Activated CD8-positive, alpha-beta memory T cell treated with anti-CD3 and anti-CD28 coated beads for 48 hours (primary cell): ENCODE data around the gene MRPL17.
"Not testable (repeated sequence)": the region's sequence is repeated elsewhere in the genome, so short reads cannot be mapped to it uniquely, and the experiment has no call there.

ENCODE experiments used
- DNase-seq, 3 experiments: peaks; one replicate each; pipeline ENCODE4 v3.0.0-alpha.2; 2020; ENCODE audit warnings: low read depth in 2 of 3, low spot score in 2 of 3

MRPL17 gene

GRCh38 chr11:6684068-6684467, 928 bp upstream of the MRPL17 start:
- DNase-seq = not testable (repeated sequence)

GRCh38 chr11:6682591-6682935, 577 bp downstream of the MRPL17 start:
- DNase-seq = no peak

GRCh38 chr11:6681949-6682348, 1.2 kb downstream of the MRPL17 start:
- DNase-seq = no peak

DNA sequence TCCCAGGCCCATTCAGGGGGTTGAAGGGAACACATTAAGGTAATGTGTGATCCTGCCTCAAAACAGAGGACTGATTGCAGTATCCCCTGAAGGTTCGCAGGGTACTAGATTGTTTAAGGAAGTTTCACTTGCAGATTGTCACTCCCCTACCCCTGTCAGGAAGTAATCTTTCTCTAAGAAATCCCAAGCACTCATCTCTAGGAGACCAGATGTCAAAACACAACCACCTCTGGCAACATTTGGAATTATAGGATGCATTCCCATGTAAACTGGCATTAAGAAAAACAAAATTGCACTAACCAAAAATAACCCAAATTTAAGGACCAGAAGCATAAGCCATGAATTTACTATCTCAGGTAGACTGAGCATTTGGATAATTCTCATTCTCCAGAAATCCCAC, 1.6 kb downstream of the MRPL17 start:
- no peak for DNase-seq

DNA sequence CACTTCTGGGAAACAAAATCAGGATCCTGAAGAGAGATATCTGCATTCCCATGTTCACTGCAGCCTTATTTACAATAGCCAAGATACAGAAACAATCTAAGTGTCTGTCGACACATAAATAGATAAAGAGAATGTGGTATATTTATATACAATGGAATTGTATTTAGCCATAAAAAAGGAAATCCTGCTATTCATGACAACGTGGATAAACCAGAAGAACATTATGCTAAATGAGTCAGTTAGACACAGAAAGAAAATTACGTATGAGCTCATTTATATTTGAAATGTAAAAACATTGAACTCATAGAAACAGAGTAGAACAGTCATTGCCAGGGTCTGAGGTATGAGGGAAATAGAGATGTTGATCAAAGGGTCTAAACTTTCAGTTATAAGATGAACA, 6.1 kb downstream of the MRPL17 start:
- DNase-seq = no peak

- DNase-seq = no peak
These were observed 8.3 kb downstream of the MRPL17 start for GRCh38 chr11:6674862-6675261.

- DNase-seq = no peak
These were observed 8.9 kb downstream of the MRPL17 start for GRCh38 chr11:6674219-6674597.

DNA sequence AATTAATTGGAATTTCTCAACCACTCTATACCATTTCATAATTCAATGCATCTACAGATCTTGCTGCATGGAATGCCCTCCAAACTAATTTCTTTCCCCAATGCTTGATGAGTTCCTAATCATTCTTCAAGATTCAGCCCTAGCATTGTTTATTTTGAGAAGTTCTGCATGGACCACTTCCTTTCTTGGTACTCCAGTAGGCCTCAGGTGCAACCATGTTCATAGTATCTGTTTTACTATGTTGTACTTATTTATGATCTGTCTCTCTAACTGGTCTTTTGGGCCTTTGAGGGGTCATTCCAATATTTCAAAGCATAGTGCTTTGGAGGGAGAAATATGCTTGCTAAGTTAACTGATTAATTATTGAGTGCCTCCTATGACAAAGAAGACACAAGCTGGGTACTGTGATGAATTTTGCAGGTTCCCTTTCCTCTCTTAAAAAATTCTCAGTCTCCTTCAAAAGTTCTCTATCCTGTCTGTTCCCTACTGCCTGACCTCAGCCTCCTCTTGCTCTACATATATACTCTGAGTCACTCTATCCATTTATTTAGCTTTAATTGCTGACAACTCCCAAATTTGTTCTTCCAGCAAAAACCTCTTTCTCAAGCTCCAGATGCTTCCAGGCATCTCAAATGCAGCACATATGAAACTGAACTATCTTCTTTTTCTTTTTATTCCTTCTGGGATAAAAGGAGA, 9.5 kb downstream of the MRPL17 start:
- DNase-seq = no peak

DNA sequence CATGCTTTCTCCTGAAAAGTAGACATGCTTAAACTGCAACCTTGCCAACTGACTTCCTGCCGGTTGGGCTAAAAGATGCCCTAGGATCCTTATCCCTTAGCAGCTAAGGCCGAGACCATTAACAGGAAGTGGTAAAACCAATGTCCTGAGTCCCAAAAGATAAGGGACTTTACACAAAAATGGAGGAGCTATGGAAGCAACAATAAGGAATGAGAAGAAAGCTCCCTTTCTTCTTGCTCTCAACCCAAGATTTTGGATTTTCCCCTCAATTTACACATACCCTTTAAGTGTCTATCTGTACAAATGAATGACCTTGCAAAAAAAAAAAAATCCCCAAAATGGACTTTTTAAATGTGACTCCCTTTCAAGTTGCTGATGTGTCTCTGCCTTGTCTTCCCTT, 11.1 kb downstream of the MRPL17 start:
- DNase-seq = no peak

DNA sequence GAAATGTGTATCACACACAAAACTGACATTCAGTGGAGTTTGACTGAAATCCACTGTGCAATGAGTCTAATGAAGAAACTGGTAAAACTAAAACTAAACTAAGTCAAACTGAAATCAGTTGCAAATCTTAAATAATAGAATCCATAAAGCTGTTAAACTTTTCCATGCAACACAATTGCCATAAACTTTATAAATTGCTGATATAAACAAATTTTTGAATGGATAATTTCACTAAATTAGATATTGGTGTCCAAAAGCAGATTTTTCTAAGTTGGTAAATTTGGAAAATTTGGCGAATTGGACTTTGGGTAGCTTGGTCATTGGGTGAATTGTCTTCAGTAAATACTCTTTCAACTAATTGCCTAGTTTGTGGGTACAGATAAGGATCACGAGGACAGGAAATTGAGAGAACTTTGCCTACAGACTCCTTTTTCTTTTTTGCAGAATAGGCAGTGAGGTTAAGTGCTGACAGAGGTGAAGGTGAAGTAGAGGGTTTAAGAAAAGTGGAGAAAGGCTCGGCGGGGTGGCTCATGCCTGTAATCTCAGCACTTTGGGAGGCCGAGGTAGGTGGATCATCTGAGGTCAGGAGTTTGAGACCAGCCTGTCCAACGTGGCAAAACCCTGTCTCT, 12.8 kb downstream of the MRPL17 start:
- DNase-seq = no peak

DNA sequence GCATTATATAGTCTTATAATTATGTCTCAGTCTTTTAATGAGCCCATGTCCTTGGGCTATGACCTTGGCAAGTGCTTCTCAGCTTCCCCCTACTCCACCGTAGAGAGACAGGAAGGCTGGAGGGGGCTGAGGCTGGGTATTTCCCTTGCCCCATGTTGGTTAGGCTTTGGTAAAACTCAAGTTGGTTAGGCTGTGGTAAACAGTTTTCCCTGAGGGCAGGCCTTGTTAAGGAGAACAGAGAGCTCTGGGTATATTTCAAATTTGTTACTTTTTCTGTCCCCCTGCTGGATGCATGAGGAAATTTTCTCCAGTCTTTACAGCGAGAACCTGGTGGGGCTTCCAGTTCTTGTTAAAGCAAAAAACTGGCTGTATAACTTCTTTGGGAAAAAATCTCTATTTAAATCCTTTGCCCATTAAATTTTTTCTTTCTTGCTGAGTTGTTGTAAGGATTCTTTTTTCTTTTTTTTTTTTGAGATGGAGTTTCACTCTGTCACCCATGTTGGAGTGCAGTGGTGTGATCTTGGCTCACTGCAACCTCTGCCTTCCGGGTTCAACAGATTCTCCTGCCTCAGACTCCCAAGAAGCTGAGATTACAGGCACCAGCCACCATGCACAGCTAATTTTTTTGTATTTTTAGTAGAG, 15.3 kb downstream of the MRPL17 start:
- DNase-seq = no peak

- no peak for DNase-seq
These were observed 16.6 kb downstream of the MRPL17 start for GRCh38 chr11:6666302-6667183.

- no peak for DNase-seq
These were observed 18.6 kb downstream of the MRPL17 start for GRCh38 chr11:6664551-6664950.

GRCh38 chr11:6663794-6664469, 19.2 kb downstream of the MRPL17 start:
- no peak for DNase-seq

- no peak for DNase-seq
These were observed 22.4 kb downstream of the MRPL17 start for GRCh38 chr11:6660712-6661111.

DNA sequence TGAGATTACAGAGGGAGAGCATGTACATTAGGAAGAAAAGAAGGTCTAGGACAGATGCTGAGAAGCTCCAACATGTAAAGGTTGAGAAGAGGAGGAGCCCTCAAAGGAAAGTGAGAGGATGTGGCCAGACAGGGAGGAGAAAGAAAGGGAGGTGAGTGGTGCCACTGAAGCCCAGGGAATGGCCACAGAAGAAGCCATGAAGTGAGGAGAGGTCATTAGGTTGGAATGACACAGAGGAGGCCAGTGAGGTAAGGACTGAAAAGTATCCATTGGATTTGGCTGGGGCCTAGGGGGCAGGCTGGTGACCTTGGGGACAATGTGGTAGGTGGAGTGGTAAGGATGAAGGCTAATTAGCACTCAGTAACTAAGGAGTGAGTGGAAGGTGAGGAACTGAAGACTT, 24.5 kb downstream of the MRPL17 start:
- DNase-seq = no peak

DNA sequence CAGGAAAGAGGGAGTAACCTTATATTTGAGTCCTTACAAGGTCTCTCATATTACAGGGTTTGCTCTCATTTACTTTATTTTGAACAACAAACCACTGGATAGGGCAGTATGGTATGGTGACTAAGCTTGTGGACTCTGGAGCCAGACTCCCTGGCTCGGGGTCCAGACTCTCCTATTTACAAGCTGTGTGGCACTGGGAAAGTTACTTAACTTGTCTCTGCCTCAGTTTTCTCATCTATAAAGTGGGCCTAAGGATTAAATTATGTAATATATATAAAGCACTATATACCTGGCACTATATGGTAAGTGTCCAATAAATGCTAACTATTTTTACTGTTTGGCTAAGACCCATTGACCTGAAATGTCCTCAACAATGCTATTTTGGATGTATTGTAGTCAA, 25.8 kb downstream of the MRPL17 start:
- DNase-seq = no peak

DNA sequence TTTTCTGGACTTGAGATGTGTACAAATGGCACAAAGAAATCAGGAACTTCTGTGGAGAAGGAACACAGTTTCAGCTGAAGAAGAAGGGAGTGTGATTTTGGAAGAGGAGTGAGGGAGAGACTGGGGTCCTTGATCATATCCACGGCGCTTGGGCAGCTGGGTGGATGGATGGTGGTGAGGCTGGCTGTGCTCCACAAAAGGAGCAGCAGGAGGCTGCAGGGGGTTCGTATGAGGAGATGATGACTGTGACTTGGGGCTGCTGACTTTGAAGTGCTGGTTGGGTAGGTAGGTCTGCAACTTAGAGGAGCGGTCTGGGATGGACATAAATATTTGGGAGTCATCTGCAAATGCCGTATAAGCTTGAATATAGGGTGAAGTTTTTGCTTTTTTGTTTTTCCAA, 26.2 kb downstream of the MRPL17 start:
- no peak for DNase-seq

GRCh38 chr11:6656584-6656915, 26.6 kb downstream of the MRPL17 start:
- DNase-seq = no peak

GRCh38 chr11:6655790-6656583, 27.2 kb downstream of the MRPL17 start, which contains the start of gene DCHS1:
Gene DCHS1, minus strand, starts transcription at chr11:6655809. Its CDS starts 14,196 bp downstream, at chr11:6641613.
- DNase-seq = no peak
